Measurements from ENCODE around the gene UCHL5.

GRCh38 chr1:193054169-193054675, 4.9 kb downstream of the UCHL5 start:
- no peak for TF ChIP-seq POLR2AphosphoS2 (IDR thresholded peaks at IDR 0.05; ENCODE audit: low read depth, low read length)
- TF ChIP-seq, protein P1, sequence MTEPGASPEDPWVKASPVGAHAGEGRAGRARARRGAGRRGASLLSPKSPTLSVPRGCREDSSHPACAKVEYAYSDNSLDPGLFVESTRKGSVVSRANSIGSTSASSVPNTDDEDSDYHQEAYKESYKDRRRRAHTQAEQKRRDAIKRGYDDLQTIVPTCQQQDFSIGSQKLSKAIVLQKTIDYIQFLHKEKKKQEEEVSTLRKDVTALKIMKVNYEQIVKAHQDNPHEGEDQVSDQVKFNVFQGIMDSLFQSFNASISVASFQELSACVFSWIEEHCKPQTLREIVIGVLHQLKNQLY (CRISPR knock-in tag; IDR thresholded peaks at IDR 0.05) = no peak

All from HepG2 (cell line).